GM18507 (cell line): ENCODE measurements around the gene GAL.
"Not testable (repeated sequence)": the region's sequence is repeated elsewhere in the genome, so short reads cannot be mapped to it uniquely, and the experiment has no call there.

ENCODE experiments used
- DNase-seq: peaks from one replicate; pipeline ENCODE4 v3.0.0; 2011; ENCODE audit warnings: low read depth; ENCODE audit not compliant: insufficient read length; ENCODE audit errors: extremely low spot score
- FAIRE-seq: peaks from 2 replicates; lab custom pipeline; 2011; peaks lifted over from hg19 to GRCh38; lab: Jason Lieb, UNC

The GAL gene

DNA sequence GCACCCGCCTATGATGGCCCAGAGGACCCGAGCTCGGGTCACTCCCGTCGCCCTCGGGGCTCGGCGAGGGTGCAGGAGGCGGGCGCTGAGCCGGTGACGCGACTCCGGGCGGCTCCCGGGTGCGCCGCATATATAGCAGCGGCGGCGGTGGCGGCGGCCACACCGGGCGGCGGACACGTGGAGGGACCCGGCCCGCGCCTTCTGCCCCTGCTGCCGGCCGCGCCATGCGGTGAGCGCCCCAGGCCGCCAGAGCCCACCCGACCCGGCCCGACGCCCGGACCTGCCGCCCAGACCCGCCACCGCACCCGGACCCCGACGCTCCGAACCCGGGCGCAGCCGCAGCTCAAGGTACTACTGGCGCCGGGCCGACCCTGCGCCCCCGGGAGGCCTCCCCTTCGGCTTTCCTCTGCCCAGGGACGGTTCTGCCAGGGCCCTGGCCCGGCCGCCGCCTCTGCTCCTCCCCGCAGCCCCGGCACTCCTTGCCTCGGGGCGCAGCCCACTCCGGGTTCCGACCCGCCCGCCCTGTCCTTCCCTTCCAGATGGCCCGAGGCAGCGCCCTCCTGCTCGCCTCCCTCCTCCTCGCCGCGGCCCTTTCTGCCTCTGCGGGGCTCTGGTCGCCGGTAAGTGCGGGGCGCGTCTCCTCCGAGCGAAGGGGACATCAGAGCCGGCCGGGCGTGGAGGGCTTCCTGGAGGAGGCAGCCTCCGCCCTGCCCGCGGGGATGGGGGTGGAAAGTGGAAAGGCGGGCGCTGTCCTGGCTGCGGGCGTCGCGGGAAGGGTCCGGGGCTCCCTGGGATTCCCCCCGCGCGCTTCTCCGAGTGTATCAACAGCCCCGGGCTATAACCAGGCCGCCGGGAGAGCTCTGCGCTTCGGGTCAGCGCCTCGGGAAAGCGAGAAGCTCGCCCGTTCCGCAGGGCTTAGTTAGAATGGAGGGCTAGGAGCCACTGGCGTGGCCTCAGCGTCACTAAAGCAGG is at the start of gene GAL:
Gene GAL, plus strand, starts transcription at position 160 of the 972 bp plus-strand sequence. Its CDS starts 380 bp downstream, at position 540.
- FAIRE-seq, result no peak
- no peak for DNase-seq

DNA sequence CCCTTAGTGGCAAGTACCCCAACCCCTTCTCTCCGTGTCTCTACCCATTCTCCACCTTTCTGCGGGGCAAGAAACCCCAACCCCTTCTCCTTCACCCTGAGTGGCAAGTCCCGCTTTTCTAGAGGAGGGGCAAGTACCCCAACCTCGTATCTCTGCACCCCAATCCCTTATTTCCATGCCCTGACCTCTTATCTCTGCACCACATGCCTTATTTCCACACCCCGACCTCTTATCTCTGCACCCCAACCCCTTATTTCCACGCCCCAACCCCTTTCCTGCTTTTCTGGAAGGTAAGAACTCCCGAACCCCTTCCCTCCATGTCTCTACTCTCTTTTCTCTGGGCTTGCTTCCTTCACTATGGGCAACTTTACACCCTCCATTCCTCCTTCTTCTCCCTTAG is 49.7 kb upstream of the GAL start:
- not testable (repeated sequence) for FAIRE-seq, DNase-seq

- DNase-seq, FAIRE-seq: not testable (repeated sequence)
Observed at GRCh38 chr11:68635172-68635571, 49.2 kb upstream of the GAL start.

GRCh38 chr11:68635883-68636282 is 48.5 kb upstream of the GAL start:
- FAIRE-seq, DNase-seq: not testable (repeated sequence)

DNA sequence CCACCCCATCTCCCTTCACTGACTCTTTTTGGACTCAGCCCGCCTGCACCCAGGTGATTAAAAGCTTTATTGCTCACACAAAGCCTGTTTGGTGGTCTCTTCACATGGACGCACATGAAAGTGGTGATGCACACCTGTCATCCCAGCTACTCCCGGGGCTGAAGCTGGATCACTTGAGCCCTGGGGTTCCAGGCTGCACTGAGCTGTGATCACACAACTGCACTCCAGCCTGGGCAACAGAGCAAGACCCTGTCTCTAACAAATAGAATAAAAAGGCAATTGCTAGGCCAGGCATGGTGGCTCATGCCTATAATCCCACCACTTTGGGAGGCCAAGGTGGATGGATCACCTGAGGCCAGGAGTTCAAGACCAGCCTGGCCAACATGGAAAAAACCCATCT is 45.0 kb upstream of the GAL start:
- not testable (repeated sequence) for DNase-seq, FAIRE-seq

GRCh38 chr11:68641880-68642279 is 42.5 kb upstream of the GAL start:
- DNase-seq (no peak), FAIRE-seq (no peak)

DNA sequence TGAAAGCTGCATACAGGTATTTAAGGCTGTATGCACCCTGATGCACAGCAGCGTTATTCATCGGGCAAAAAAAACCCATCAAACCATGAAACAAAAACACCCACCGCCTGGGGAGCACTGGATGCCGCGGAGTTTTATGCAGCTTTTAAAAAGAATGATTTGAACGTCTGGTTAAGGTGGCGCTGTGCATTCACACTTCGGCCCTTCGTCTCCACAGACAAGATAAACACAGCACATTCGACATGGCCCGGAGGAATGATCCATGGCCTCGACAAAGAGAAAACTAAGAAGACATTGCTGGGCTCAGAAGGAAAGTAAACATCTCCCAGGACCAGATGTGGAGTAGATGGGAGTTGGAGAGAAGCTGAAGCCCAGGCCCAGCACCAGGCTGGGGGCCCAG is 40.8 kb upstream of the GAL start:
- FAIRE-seq (no peak), DNase-seq (no peak)

- DNase-seq (no peak), FAIRE-seq (no peak)
Observed at GRCh38 chr11:68646832-68647231, 37.5 kb upstream of the GAL start.

DNA sequence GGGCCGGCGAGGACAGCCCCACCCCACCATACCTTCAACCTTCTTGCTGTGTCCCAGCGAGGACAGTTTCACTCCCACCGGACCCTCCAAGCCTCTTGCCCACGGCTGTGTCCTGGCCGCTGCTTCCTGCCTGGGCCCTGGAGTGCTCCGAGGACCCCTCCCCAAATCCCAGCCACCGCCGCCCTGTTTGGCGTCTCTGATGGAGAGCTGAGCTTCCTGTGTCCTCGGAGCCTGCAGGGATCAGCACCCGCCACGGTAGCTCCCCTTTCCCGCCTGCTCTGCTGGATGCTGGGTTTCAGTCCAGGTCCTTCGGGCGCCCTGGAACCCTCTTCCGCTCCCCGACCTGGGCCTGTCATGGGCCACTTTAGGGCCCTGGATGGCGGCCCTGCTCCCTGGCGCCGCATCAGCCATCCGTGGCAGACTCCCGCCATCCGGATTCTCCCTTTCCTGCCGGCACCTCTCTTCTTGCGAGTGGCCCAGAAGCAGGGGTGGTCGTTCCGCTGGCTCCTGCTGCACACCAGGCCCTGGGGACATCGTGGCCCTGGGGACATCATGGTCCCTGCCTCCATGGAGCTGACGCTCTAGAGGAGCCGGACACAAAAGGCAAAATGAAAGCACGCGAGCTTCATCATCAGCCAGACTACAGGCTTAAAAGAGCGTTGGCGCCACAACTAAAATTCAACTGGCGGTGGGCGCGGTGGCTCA is 34.3 kb upstream of the GAL start:
- FAIRE-seq (no peak), DNase-seq (no peak)

- no peak for DNase-seq
- FAIRE-seq, result no peak
Observed at GRCh38 chr11:68650801-68651200, 33.5 kb upstream of the GAL start.

DNA sequence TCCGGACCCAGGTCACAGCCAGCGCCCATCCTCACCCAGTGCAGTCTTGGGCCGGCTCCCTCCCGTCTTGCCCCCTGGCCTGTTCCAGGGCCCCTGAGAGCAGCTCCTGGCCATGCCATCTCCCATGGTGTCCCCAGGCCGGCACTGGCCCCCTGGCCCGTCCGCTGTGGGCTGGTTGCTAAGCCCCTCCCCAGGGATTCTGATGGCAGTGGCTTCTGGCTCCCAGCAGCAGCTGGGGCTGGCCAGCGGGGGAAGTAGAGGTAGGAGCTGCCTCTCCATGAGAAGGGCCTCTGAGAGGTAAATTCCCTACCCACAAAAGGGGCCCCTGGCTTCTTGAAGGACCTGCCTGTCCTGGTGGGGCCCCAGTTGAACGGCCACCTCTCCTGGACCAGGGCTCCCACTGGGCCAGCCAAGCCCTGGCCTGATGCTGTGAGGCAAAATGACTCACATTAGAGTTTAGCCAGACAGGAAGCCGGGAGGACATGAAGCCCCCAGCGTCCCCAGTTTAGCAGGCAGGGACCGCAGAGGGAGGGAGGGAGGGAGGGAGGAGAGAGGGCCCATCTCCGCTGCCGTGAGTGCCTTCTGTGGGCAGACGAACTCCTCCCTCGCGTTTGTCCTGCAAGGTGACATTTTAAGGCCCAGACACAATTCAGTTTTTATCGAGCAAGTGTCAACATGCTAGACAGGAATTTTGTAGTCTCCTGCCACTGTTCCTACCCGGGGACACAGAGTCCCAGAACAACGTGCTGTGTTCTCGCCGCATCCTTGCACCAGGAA is 32.9 kb upstream of the GAL start:
- no peak for FAIRE-seq
- no peak for DNase-seq

DNA sequence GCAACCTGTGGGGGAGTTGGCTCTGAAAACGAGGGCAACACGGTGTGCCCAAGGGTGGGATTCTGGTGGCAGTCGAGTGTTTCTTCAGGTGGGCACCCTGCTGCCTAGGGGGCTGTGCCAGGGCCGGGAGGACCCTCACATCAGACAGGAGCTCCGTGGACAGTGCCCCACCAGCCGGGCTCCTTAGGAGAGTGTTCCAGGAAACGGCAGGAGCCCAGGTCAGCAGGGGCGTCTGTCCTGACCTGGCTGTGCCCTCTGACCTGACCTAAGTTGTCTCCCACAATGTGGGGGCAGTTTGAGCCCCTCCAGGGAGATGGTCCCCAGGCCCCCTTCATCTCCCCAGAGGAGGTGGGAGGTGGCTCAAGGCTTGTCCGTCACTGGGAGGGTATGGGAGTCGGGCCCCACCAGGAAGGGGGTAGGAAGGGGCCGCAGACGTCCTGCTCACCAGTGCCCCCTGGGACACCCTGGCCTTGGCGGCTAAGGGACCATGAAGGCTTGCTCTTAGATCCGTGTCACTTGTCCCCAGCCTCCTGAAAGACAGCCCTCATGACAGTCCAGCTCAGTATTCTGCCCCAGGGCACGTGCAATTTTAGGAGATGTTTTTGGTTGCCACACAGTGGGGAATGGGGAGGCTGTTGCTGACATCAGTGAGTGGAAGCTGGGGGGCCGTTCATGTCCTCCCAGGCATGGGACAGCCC is 32.2 kb upstream of the GAL start:
- no peak for DNase-seq
- no peak for FAIRE-seq

DNA sequence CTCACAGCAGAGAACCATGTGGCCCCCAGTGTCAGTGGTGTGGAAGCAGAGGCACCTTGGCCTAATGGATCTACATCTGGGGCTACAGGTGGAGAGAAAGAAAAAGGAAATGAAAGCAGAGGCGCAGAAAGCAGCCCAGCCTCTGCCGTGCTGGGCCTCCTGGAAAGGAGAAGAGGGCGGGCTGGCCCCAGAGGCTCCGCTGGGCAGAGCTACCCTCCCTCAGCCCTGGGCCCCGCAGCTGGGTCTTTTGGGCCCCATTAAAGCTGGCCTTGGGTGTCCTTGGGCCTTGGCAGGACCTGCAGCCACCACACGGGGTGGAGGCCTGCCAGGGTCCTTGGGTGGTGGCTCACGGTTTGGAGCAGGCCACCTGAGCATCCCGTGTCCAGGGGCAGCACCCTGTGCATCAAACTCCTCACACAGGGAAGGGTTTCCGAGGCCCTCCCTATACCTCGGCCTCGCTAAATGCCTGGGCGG is 31.6 kb upstream of the GAL start:
- DNase-seq, result no peak
- FAIRE-seq, result no peak

- DNase-seq (no peak), FAIRE-seq (no peak)
Observed at GRCh38 chr11:68653486-68654430, 30.6 kb upstream of the GAL start.

- DNase-seq (no peak), FAIRE-seq (no peak)
Observed at GRCh38 chr11:68654978-68655377, 29.4 kb upstream of the GAL start.

DNA sequence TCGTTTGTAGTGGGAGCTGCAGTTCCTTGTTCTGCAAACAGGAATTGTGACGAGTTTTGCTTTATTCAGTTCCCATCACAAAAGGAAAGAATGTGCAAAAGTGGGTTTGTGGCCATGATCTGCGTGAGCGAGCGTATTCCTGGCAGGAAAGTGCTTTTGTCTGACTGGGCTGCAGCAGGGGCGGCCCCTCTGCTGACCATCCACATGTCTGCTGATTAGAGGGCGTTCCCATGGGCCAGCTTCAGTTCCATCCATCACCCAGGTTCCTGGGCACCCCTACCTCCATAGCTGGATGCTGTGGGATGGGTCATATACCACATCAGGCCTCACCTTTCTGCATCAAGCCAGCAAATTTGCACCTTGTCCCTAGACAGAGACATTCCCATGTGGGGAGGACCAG is 28.9 kb upstream of the GAL start:
- DNase-seq (no peak), FAIRE-seq (no peak)

GRCh38 chr11:68655806-68656205 is 28.5 kb upstream of the GAL start:
- no peak for DNase-seq
- no peak for FAIRE-seq
